Activated T-cell treated with anti-CD3 and anti-CD28 coated beads, Interleukin-2, amount 50 U/mL, for 24 hours (primary cell): ENCODE data around the gene QKI.
"Not testable (repeated sequence)": the region's sequence is repeated elsewhere in the genome, so short reads cannot be mapped to it uniquely, and the experiment has no call there.

ENCODE experiments used
- DNase-seq: peaks from one replicate; pipeline ENCODE4 v3.0.0-alpha.2; 2020
- H3K27ac Mint-ChIP-seq: 2 replicates; pipeline ENCODE4 v1.8.0; 2020; ENCODE audit warnings: mild to moderate bottlenecking, mixed read lengths
- H3K27me3 Mint-ChIP-seq: 2 replicates; pipeline ENCODE4 v1.8.0; 2020; ENCODE audit warnings: mixed read lengths
- H3K36me3 Mint-ChIP-seq: 2 replicates; pipeline ENCODE4 v1.8.0; 2020; ENCODE audit warnings: low read depth, mixed read lengths
- H3K4me1 Mint-ChIP-seq: 2 replicates; pipeline ENCODE4 v1.8.0; 2020; ENCODE audit warnings: low read depth, mixed read lengths
- H3K4me3 Mint-ChIP-seq: 2 replicates; pipeline ENCODE4 v1.8.0; 2020; ENCODE audit warnings: mild to moderate bottlenecking, moderate library complexity, mixed read lengths
- H3K9me3 Mint-ChIP-seq: 2 replicates; pipeline ENCODE4 v1.8.0; 2020; ENCODE audit warnings: mixed read lengths

The QKI gene

DNA sequence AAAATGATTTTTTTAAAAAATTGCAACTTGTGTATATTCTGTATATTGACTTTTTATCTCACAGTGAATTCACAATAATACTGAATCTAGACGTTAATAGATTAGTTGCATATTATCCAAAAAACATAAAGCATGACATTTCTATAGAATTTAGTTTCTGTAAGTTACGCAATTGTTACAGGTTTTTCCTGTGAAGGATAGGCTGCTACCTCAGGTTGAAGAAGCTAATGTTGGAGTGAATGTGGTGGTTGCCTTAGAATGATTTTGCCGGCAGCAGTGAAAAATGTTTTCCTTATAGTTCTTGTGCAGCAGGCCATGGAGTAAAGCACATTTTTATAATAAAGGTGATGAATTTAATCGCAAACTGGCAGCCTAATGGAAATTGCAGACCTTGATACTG lies 20.5 kb downstream of the QKI start:
- Mint-ChIP-seq H3K36me3 (no peaks in the 10 kb centered on the region), H3K27ac (no peak overlapping the region), H3K27me3 (no peaks in the 10 kb centered on the region), H3K4me1 (peaks cover 60% of the 10 kb centered on the region), H3K9me3 (no peaks in the 10 kb centered on the region), H3K4me3 (no peak overlapping the region)
- no peak for DNase-seq

DNA sequence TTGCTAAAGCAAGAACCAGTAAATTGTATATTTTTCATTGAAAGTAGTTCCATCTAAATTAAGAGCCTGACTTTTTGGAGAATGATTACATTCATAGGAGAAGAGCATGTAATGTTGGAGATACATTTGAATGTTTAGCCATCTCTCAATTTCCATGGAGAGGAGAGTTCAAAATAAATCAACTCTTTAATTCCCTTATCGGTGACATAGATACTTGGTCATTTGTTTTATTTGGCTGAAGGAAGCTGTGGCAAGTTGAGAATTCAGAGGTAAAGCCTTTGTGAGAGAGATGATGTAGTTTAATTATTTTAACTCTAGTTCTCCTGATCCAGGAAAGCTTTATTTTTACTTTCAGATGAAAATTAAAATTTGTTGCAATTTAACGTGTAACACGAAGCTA lies 22.3 kb downstream of the QKI start:
- Mint-ChIP-seq H3K27ac (no peak overlapping the region), H3K4me1 (peaks cover 62% of the 10 kb centered on the region), H3K36me3 (no peaks in the 10 kb centered on the region), H3K27me3 (no peaks in the 10 kb centered on the region), H3K9me3 (no peaks in the 10 kb centered on the region), H3K4me3 (no peak overlapping the region)
- DNase-seq, result no peak

DNA sequence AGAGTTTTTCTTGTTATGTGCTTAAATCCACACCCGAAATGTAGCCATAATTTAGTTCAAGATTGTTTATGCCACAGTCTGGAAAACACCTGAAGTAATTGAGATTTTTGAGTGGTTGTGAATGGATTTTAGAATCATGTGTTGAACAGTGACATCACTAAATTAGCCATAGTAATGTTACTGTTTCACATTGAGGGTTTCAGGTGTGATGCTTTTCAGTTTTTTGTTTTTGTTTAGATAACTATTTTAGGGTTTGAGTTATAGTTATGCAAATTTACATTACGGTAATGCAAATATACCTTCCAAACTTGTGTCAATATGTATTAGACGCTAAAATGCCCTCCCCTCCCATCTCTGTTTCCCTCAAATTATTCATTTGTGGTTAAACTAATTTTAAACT lies 22.9 kb downstream of the QKI start:
- Mint-ChIP-seq H3K4me1 (peaks cover 63% of the 10 kb centered on the region), H3K27me3 (no peaks in the 10 kb centered on the region), H3K4me3 (no peak overlapping the region), H3K36me3 (no peaks in the 10 kb centered on the region), H3K27ac (no peak overlapping the region), H3K9me3 (no peaks in the 10 kb centered on the region)
- DNase-seq, result no peak

DNA sequence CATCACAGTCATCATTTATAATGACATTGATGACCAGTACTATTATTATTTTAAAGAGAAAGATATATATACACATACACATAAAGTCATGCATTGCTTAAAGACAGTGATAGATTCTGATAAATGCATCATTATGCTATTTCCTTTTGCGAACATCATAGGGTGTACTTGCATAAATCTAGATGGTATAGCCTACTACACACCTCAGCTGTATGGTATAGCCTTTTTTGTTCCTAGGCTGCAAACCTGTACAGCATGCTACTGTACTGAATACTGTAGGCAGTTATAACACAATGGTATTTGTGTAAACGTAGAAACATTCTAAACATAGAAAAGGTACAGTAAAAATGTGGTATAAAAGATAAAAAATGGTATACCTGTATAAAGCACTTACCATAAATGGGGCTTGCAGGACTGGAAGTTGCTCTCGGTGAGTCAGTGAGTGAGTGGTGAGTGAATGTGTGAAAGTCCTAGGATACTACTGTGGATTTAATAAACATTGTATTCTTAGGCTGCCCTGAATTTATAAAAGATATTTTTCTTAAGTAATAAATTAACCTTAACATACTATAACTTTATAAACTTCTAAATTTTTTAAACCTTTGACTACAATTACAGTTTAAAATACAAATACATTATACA lies 23.9 kb downstream of the QKI start:
- Mint-ChIP-seq H3K36me3 (no peaks in the 10 kb centered on the region), H3K9me3 (no peaks in the 10 kb centered on the region), H3K4me3 (no peak overlapping the region), H3K27me3 (no peaks in the 10 kb centered on the region), H3K4me1 (peaks cover 61% of the 10 kb centered on the region), H3K27ac (no peak overlapping the region)
- no peak for DNase-seq

DNA sequence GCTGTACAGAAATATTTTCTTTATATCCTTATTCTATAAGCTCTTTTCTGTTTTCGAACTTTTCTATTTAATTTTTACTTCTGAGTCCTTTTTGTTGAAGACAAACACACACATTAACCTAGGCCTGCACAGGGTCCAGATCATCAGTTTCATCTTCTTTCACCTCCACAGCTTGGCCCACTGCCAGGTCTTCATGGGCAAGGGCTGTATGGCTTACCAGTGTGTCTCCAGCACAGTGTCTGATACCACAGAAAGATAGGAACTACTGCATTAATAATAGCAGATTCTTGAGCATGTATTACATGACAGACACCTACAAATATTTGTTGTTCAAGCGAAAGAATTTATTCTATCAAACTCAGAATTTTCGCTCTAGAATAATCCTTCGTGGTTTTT lies 24.4 kb downstream of the QKI start:
- DNase-seq, result no peak
- Mint-ChIP-seq H3K4me3 (no peak overlapping the region), H3K9me3 (no peaks in the 10 kb centered on the region), H3K4me1 (peaks cover 62% of the 10 kb centered on the region), H3K27ac (no peak overlapping the region), H3K27me3 (no peaks in the 10 kb centered on the region), H3K36me3 (no peaks in the 10 kb centered on the region)

GRCh38 chr6:163439390-163439789 lies 24.9 kb downstream of the QKI start:
- not testable (repeated sequence) for H3K27me3 Mint-ChIP-seq, DNase-seq, H3K4me3 Mint-ChIP-seq, H3K9me3 Mint-ChIP-seq, H3K27ac Mint-ChIP-seq, H3K36me3 Mint-ChIP-seq
- H3K4me1 Mint-ChIP-seq, result peaks cover 63% of the 10 kb centered on the region

- peaks cover 61% of the 10 kb centered on the region for H3K4me1 Mint-ChIP-seq
- no peaks in the 10 kb centered on the region for H3K9me3 Mint-ChIP-seq
- no peak overlapping the region for H3K27ac Mint-ChIP-seq
- H3K36me3 Mint-ChIP-seq, result no peaks in the 10 kb centered on the region
- no peaks in the 10 kb centered on the region for H3K27me3 Mint-ChIP-seq
- DNase-seq, result no peak
- no peak overlapping the region for H3K4me3 Mint-ChIP-seq
These were observed 25.5 kb downstream of the QKI start for GRCh38 chr6:163439997-163440396.

DNA sequence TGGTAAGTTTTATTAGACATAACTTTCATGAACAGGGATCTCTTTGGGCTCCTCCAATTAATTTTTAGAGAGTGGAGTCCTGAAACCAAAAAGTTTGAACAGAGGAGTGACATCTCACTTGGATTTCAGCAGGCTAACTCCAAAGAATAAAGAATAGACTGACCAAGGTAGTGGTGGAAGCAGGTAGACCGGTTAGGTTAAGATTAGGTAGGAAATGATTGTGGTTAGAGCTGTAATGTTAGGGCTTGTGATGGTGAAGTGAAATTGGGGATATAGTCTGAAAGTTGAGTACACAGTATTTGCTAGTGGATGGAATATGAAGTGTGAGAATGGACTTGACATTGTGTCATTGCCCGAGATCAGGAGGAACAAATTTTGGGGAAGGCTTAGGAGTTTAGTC lies 27.8 kb downstream of the QKI start:
- H3K36me3 Mint-ChIP-seq, result peaks cover 3% of the 10 kb centered on the region
- H3K4me3 Mint-ChIP-seq, result no peak overlapping the region
- no peak for DNase-seq
- H3K27me3 Mint-ChIP-seq, result no peaks in the 10 kb centered on the region
- H3K9me3 Mint-ChIP-seq, result no peaks in the 10 kb centered on the region
- H3K27ac Mint-ChIP-seq, result no peak overlapping the region
- peaks cover 54% of the 10 kb centered on the region for H3K4me1 Mint-ChIP-seq

GRCh38 chr6:163444077-163444476 lies 29.6 kb downstream of the QKI start:
- Mint-ChIP-seq H3K4me1 (peaks cover 44% of the 10 kb centered on the region), H3K27ac (no peak overlapping the region), H3K36me3 (peaks cover 3% of the 10 kb centered on the region), H3K27me3 (no peaks in the 10 kb centered on the region), H3K9me3 (no peaks in the 10 kb centered on the region), H3K4me3 (no peak overlapping the region)
- DNase-seq, result no peak

DNA sequence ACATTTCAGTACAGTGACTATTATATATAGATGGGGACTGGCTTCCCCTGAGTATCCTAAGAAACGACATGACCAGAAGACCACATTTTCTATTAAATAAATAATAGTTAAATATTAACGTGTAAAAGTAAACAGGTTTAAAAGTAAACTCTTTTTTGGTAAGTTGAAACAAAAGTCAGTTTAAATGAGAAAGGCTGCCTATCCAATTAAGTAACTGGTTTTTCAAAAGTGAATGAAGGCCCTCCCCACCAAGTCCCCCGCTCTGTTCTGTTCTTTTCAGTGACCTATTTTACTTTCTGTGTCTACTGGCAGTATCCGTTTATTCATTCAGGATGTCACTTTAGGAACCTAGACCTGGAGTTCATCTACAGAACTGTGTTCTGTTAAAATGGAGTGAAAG lies 32.0 kb downstream of the QKI start:
- Mint-ChIP-seq H3K4me1 (peaks cover 42% of the 10 kb centered on the region), H3K27me3 (no peaks in the 10 kb centered on the region), H3K9me3 (no peaks in the 10 kb centered on the region), H3K27ac (no peak overlapping the region), H3K4me3 (no peak overlapping the region), H3K36me3 (peaks cover 3% of the 10 kb centered on the region)
- no peak for DNase-seq

- H3K36me3 Mint-ChIP-seq, result peaks cover 3% of the 10 kb centered on the region
- no peaks in the 10 kb centered on the region for H3K9me3 Mint-ChIP-seq
- no peak for DNase-seq
- no peak overlapping the region for H3K27ac Mint-ChIP-seq
- no peaks in the 10 kb centered on the region for H3K27me3 Mint-ChIP-seq
- no peak overlapping the region for H3K4me3 Mint-ChIP-seq
- peaks cover 31% of the 10 kb centered on the region for H3K4me1 Mint-ChIP-seq
These were observed 34.6 kb downstream of the QKI start for GRCh38 chr6:163449076-163449475.

DNA sequence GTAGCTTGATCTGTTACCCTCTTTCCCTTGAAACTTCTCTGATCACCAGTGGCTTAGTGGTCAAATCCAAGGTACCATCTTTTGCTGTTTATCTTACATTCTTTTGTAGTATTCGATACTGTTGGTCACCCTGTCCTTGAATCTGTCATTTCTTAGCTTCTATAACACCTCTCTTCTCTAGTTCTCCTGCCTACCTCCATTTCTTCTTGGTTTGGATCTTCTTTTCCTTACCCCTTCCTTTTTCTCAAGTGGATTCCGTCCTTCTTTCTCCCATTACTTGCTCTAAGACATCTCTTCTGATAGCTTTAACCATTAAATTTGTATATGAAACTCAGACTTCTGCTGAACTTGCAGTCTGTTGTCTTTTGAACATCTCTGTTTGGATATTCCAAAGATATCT lies 39.9 kb downstream of the QKI start:
- no peaks in the 10 kb centered on the region for H3K9me3 Mint-ChIP-seq
- H3K27me3 Mint-ChIP-seq, result no peaks in the 10 kb centered on the region
- no peak overlapping the region for H3K4me3 Mint-ChIP-seq
- H3K27ac Mint-ChIP-seq, result no peak overlapping the region
- H3K36me3 Mint-ChIP-seq, result peaks cover 40% of the 10 kb centered on the region
- no peak for DNase-seq
- H3K4me1 Mint-ChIP-seq, result peaks cover 58% of the 10 kb centered on the region

GRCh38 chr6:163455552-163455951 lies 41.0 kb downstream of the QKI start:
- Mint-ChIP-seq H3K4me1 (peaks cover 64% of the 10 kb centered on the region), H3K9me3 (no peaks in the 10 kb centered on the region), H3K27ac (no peak overlapping the region), H3K27me3 (no peaks in the 10 kb centered on the region), H3K36me3 (peaks cover 48% of the 10 kb centered on the region), H3K4me3 (no peak overlapping the region)
- DNase-seq, result no peak

GRCh38 chr6:163457637-163458561 lies 43.4 kb downstream of the QKI start:
- Mint-ChIP-seq H3K27me3 (no peaks in the 10 kb centered on the region), H3K4me1 (peaks cover 70% of the 10 kb centered on the region), H3K9me3 (no peaks in the 10 kb centered on the region), H3K27ac (peak overlapping the region; percentile 30), H3K4me3 (no peak overlapping the region), H3K36me3 (peaks cover 56% of the 10 kb centered on the region)
- DNase-seq, result no peak

DNA sequence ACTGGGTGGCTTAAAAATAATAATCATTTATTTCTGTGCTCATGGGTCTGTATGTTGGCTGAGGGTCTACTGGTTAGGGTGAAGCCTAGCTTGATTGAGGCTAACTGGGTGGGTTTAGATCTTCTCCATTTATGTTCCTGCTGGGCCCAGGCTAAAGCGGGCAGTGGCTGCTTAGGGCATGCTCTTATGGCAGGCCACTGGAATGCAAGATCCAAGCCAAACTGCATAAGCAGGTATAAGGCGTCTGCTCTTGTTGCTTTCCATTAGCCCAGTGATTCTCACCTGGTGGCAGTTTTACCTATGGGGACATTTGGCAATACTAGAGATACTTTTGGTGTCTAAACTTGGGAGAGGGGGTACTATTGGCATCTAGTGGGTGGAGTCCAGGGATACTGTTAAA lies 44.5 kb downstream of the QKI start:
- H3K4me1 Mint-ChIP-seq, result peaks cover 77% of the 10 kb centered on the region
- H3K9me3 Mint-ChIP-seq, result no peaks in the 10 kb centered on the region
- peak overlapping the region; percentile 96 for H3K27ac Mint-ChIP-seq
- H3K36me3 Mint-ChIP-seq, result peaks cover 65% of the 10 kb centered on the region
- no peak for DNase-seq
- peak overlapping the region; percentile 39 for H3K4me3 Mint-ChIP-seq
- no peaks in the 10 kb centered on the region for H3K27me3 Mint-ChIP-seq
